Nucleus accumbens (tissue), 56 donors: ENCODE results near the gene C2CD4D.
A peak's percentile ranks its signal among the peaks of the same experiment; 100 is the strongest.

Experiments
- DNase-seq, 56 donors: peaks; one replicate each; lab custom pipeline; 2025; lab: John Stamatoyannopoulos, UW

Gene C2CD4D

GRCh38 chr1:151799179-151800022 is 40.2 kb downstream of the C2CD4D start:
- DNase-seq = peak in 35 of 56 donors; percentile 5 to 71 (median 27)

GRCh38 chr1:151798571-151798970 is 41.0 kb downstream of the C2CD4D start:
- no peak for DNase-seq

GRCh38 chr1:151790940-151791651 is 48.5 kb downstream of the C2CD4D start:
- DNase-seq = peak in 4 of 56 donors; percentile 3 to 58 (median 16)

GRCh38 chr1:151790071-151790939 is 49.3 kb downstream of the C2CD4D start, which contains the start of gene TDRKH:
Gene TDRKH, minus strand, starts transcription at chr1:151790500. Its CDS starts 7,478 bp downstream, at chr1:151783022.
- peak; percentile 78 to 99 (median 98) for DNase-seq
